Osteoblast (primary cell): Measurements from ENCODE around the gene SLC34A1. TPM values are rescaled to one million over a fixed set of nuclear protein-coding genes. Genes with fewer than 3 reads are reported as not detected.
A peak's percentile ranks its signal among the peaks of the same experiment; 100 is the strongest.

Experiments used
- DNase-seq: peaks from one replicate; pipeline ENCODE4 v3.0.0; 2011; ENCODE audit warnings: low spot score, mixed read lengths; ENCODE audit not compliant: insufficient read length; ENCODE audit errors: missing footprints
- H2AFZ ChIP-seq: 2 replicates; pipeline ENCODE4 v1.6.0; 2011; ENCODE audit warnings: mild to moderate bottlenecking, low read length
- H3K27ac ChIP-seq: 2 replicates; pipeline ENCODE4 v1.5.1; 2011; ENCODE audit warnings: mild to moderate bottlenecking, low read depth, low read length, moderate library complexity
- H3K27me3 ChIP-seq: 2 replicates; pipeline ENCODE4 v1.6.0; 2012; ENCODE audit warnings: mild to moderate bottlenecking, control low read depth, inconsistent platforms, low read length, moderate library complexity; ENCODE audit not compliant: insufficient read depth
- H3K36me3 ChIP-seq: 2 replicates; pipeline ENCODE4 v1.5.1; 2011; ENCODE audit warnings: mild to moderate bottlenecking, low read length, control low read depth, moderate library complexity; ENCODE audit not compliant: insufficient read depth
- H3K4me1 ChIP-seq: 2 replicates; pipeline ENCODE4 v1.5.1; 2011; ENCODE audit warnings: mild to moderate bottlenecking, low read length, control low read depth, moderate library complexity; ENCODE audit not compliant: insufficient read depth
- H3K4me2 ChIP-seq: 2 replicates; pipeline ENCODE4 v1.6.0; 2011; ENCODE audit warnings: mild to moderate bottlenecking, low read length; ENCODE audit not compliant: insufficient read depth
- H3K4me3 ChIP-seq: fragments of 200-600 bp; sonication (generic); 3 replicates; pipeline ENCODE4 v1.5.1; 2012; ENCODE audit warnings: mild to moderate bottlenecking, low read length, inconsistent platforms; ENCODE audit not compliant: insufficient read depth
- H3K79me2 ChIP-seq: 2 replicates; pipeline ENCODE4 v1.6.0; 2012; ENCODE audit warnings: mild to moderate bottlenecking, low read length, control low read depth, inconsistent platforms; ENCODE audit not compliant: insufficient read depth
- H3K9me3 ChIP-seq: 2 replicates; pipeline ENCODE4 v1.5.1; 2011; ENCODE audit warnings: low read depth, low read length, control low read depth
- H4K20me1 ChIP-seq: 2 replicates; pipeline ENCODE4 v1.6.0; 2012; ENCODE audit warnings: mild to moderate bottlenecking, low read length, control low read depth; ENCODE audit not compliant: insufficient read depth
- CTCF ChIP-seq: IDR thresholded peaks from 2 replicates; pipeline ENCODE4 v1.5.1; 2011; ENCODE audit warnings: mild to moderate bottlenecking, low read depth, low read length, moderate library complexity; ENCODE audit errors: extremely low read depth
- total RNA-seq: library from RNA; depleted of rRNA; stranded (reverse); fragments of >200 nt; gene quantifications from 2 replicates; pipeline ENCODE4 v1.2.3, GENCODE V29; 2012

Gene SLC34A1
- total RNA-seq, 1 donor = not detected

DNA sequence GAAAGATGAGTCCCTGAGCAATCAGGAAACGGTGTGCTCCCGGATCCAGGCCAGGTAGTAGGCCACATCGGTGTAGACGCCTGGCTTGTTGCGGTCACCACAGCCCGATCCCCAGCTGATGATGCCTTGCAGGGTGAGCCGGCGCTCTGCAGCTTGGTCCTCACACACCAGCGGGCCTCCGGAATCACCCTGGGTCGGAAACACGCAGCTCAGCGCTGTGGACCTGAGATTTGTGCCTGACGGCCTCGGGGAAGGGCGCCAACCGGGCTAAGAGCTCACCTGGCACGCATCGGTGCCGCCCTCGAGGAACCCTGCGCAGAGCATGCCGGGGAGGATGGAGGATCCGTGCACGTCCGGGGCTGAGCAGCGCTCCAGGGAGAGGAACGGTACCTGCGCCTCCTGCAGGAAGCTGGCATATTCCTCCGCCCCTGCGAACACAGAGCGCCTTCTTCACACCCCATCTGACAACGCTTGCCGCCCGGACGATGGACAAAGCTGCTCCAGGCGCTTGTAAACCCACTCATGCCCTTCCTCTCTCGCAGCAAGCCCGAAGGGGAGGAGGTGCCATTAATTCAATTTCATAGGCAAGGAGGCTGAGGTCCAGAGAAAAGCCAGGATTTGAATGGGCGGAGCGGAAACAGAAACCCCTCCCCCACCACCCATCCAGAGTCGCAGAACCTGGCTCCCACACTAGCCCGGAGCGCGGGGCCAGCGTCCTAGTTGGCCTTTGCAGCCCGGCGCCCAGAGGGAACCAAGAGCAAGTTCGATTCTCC, 18.2 kb downstream of the SLC34A1 start:
- Histone ChIP-seq H2AFZ (peak overlapping the region; percentile 65), H3K36me3 (no peaks in the 10 kb centered on the region), H3K79me2 (no peaks in the 10 kb centered on the region), H3K27me3 (peaks cover 61% of the 10 kb centered on the region), H4K20me1 (no peaks in the 10 kb centered on the region), H3K4me3 (no peak overlapping the region), H3K27ac (no peak overlapping the region), H3K4me1 (peaks cover 14% of the 10 kb centered on the region), H3K9me3 (no peaks in the 10 kb centered on the region), H3K4me2 (peak overlapping the region; percentile 92)
- peak; percentile 36 for TF ChIP-seq CTCF
- DNase-seq = peak; percentile 92

- H3K79me2 ChIP-seq = no peaks in the 10 kb centered on the region
- H3K36me3 ChIP-seq = no peaks in the 10 kb centered on the region
- no peaks in the 10 kb centered on the region for H4K20me1 ChIP-seq
- peak overlapping the region; percentile 73 for H3K4me3 ChIP-seq
- H2AFZ ChIP-seq = peak overlapping the region; percentile 92
- H3K27ac ChIP-seq = no peak overlapping the region
- peaks cover 58% of the 10 kb centered on the region for H3K27me3 ChIP-seq
- DNase-seq = no peak
- H3K4me1 ChIP-seq = peaks cover 14% of the 10 kb centered on the region
- no peaks in the 10 kb centered on the region for H3K9me3 ChIP-seq
- peak overlapping the region; percentile 92 for H3K4me2 ChIP-seq
- TF ChIP-seq CTCF = no peak
These were observed 19.0 kb downstream of the SLC34A1 start for GRCh38 chr5:177403102-177403791.

DNA sequence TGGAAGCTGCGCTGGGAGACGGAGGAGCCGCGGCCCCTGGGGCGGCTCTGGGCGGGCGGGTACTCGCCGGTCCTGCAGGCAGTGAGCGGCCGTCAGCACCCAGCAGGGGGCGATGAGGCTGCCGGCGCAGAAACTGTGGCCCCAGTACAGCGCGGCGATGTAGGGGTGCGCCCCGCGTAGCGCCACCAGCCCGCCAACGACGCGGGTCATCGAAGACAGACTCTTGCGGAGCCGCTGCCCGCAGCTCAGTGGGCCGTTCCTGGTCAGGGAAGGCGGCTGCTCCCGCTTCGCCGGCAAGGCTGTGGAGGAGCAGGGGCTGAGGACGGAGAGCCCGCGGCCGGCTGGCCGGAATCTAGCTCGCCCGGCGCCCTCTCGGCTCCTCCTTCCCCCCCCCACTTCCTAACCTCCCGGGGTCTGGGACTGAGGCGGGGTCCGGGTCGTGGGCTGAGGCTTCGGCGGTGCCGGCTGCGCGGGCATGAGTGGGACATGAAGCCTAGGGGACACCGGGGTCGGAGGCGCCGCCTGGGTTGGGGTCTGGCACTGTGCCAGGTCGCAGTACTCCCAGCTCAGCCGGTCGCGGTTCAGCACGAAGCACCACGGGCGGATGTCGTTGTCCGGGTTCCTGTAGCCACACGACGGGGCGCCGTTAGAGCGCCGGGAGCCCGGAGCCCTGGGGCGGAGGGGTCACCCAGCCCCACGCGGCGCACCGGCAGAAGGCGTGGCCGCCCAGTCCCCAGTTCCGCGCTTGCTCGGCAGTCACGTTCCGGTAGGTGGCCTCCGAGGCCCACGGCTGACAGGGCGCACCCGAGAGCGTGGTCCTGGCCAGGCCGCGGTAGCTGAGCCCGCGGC, 19.8 kb downstream of the SLC34A1 start:
- Histone ChIP-seq H3K9me3 (no peaks in the 10 kb centered on the region), H4K20me1 (no peaks in the 10 kb centered on the region), H3K27ac (no peak overlapping the region), H3K27me3 (peaks cover 60% of the 10 kb centered on the region), H3K4me2 (peak overlapping the region; percentile 92), H2AFZ (peak overlapping the region; percentile 92), H3K36me3 (no peaks in the 10 kb centered on the region), H3K4me3 (peak overlapping the region; percentile 73), H3K79me2 (no peaks in the 10 kb centered on the region), H3K4me1 (peaks cover 14% of the 10 kb centered on the region)
- DNase-seq = peak; percentile 99
- TF ChIP-seq CTCF = peak; percentile 59
